ENCODE measurements around the gene ADGRE2. TPM values are rescaled to one million over a fixed set of nuclear protein-coding genes. Genes with fewer than 3 reads are reported as not detected.

The ADGRE2 gene
- total and polyA plus RNA-seq, 2 donors (not counting 3 experiments of a cell fraction or from before 2014, with no cell fraction given), result not detected

DNA sequence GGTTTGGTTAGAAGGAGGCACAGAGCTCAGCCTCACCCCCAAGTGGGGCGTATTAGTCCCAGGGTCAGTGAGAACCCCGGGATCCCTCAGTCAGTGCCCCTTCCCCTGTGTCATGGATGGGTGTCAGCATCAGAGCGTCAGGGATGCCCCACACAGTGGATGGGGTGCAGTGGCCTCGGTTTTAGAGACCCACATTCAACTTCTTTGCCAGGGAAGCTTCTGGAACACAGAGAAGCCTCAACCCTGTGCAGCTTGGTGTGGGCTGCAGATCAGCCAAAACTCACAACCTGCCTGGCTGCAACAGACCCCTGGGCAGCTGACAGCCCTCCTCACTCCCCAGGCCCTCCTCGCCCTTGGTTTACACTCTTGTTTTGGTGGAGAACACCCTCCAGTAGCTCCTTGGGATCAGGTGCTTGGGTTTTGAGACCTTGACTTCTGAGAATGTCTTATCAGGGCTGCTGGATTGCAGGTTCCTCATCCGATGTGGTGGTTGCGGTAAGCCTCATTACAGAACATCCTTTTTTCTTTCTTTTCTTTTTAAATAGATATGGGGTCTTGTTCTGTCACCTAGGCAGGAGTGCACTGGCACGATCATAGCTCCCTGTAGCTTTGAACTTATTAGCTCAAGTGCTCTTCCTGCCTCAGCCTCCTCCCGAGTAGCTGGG lies 77.5 kb downstream of the ADGRE2 start:
- Histone ChIP-seq H3K9me3 (replicated peaks; ENCODE audit: control insufficient read depth, insufficient read depth, low read length) (no peaks in the 10 kb centered on the region), H3K79me2 (ENCODE audit: control insufficient read depth, insufficient read depth, low read length) (no peaks in the 10 kb centered on the region), H3K4me3 (replicated peaks in 1 of 3; ENCODE audit: insufficient read depth in 1 of 3, low read depth in 1 of 3, low read length in 3 of 3) (no peak overlapping the region), H3K27me3 (ENCODE audit: control insufficient read depth in 2 of 2, insufficient read depth in 2 of 2, low read length in 2 of 2) (no peaks in the 10 kb centered on the region), H3K27ac (ENCODE audit: insufficient read depth, low read depth, low read length) (no peak overlapping the region), H4K20me1 (replicated peaks; ENCODE audit: control insufficient read depth, extremely low read depth, insufficient read depth, low read length) (no peaks in the 10 kb centered on the region), H3K4me2 (ENCODE audit: insufficient read depth, low read length) (no peak overlapping the region), H3K9me1 (replicated peaks; ENCODE audit: control insufficient read depth, extremely low read depth, insufficient read depth, low read length) (no peaks in the 10 kb centered on the region), H3K36me3 (ENCODE audit: control insufficient read depth in 2 of 2, extremely low read depth in 1 of 2, insufficient read depth in 2 of 2, low read length in 2 of 2) (peaks cover 11 to 53% of the 10 kb centered on the region in 2 experiments), H2AFZ (ENCODE audit: low read depth, low read length) (no peak overlapping the region), H3K9ac (replicated peaks; ENCODE audit: extremely low read depth, insufficient read depth, low read length) (no peak overlapping the region), H3K4me1 (ENCODE audit: control insufficient read depth, extremely low read depth, insufficient read depth, low read length) (no peaks in the 10 kb centered on the region)
- BruUV-seq (replicated peaks), result no TSS peak
- POLR2A ChIA-PET, result no interaction called here
- CTCF ChIA-PET, result no interaction called here
- TF ChIP-seq JUN (IDR thresholded peaks at IDR 0.05; ENCODE audit: borderline replicate concordance, insufficient read depth, insufficient read length, low read depth) (no peak), MYC (IDR thresholded peaks at IDR 0.05; ENCODE audit: low read depth, low read length) (no peak), EZH2 (IDR thresholded peaks at IDR 0.05; ENCODE audit: borderline replicate concordance, low read depth, low read length, severe bottlenecking) (no peak), FOS (IDR thresholded peaks at IDR 0.05; ENCODE audit: borderline replicate concordance, insufficient read depth, low read length) (no peak), GATA2 (IDR thresholded peaks at IDR 0.05; ENCODE audit: insufficient read depth, insufficient read length, low read depth, low read length) (no peak), POLR2AphosphoS5 (IDR thresholded peaks at IDR 0.05; ENCODE audit: insufficient read depth, low read depth, low read length) (no peak)
- TF ChIP-seq, protein P1, sequence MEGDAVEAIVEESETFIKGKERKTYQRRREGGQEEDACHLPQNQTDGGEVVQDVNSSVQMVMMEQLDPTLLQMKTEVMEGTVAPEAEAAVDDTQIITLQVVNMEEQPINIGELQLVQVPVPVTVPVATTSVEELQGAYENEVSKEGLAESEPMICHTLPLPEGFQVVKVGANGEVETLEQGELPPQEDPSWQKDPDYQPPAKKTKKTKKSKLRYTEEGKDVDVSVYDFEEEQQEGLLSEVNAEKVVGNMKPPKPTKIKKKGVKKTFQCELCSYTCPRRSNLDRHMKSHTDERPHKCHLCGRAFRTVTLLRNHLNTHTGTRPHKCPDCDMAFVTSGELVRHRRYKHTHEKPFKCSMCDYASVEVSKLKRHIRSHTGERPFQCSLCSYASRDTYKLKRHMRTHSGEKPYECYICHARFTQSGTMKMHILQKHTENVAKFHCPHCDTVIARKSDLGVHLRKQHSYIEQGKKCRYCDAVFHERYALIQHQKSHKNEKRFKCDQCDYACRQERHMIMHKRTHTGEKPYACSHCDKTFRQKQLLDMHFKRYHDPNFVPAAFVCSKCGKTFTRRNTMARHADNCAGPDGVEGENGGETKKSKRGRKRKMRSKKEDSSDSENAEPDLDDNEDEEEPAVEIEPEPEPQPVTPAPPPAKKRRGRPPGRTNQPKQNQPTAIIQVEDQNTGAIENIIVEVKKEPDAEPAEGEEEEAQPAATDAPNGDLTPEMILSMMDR (IDR thresholded peaks at IDR 0.05; ENCODE audit: extremely low read depth in 1 of 2, insufficient read depth in 1 of 2, low read depth in 1 of 2, low read length in 2 of 2), result no peak
- FAIRE-seq (no peak), DNase-seq (ENCODE audit: low read depth, low spot score) (no peak)
- intact Hi-C loops (cut with micrococcal nuclease) (no loop called here), dilution Hi-C loops (cut with MboI; ENCODE audit: extremely low pct_ligation_motif_present, low sequenced_read_pairs) (no loop called here)

Data from endothelial cell of umbilical vein (primary cell).